K562 (cell line): ENCODE results near the gene CALB2. TPM values are rescaled to one million over a fixed set of nuclear protein-coding genes. Genes with fewer than 3 reads are reported as not detected.
A peak's percentile ranks its signal among the peaks of the same experiment; 100 is the strongest.

Experiments used
- CBX3 ChIP-seq, 2 experiments: IDR thresholded peaks; 1 replicate in 1 of 2; 2 replicates in 1 of 2; pipeline ENCODE4 v1.6.1; 2012; ENCODE audit warnings: inconsistent platforms in 2 of 2, low read length in 2 of 2, borderline replicate concordance in 1 of 2, control low read depth in 1 of 2
- EP400 ChIP-seq: fragments of 450-650 bp; IDR thresholded peaks from 2 replicates; pipeline ENCODE4 v1.6.1; 2017; ENCODE audit warnings: antibody characterized with exemption, mild to moderate bottlenecking, moderate library complexity
- ESRRA ChIP-seq: fragments of 450-650 bp; IDR thresholded peaks from 2 replicates; pipeline ENCODE4 v1.6.1; 2014; ENCODE audit warnings: low read depth, mild to moderate bottlenecking, moderate library complexity, borderline replicate concordance
- FOXK2 ChIP-seq, 2 experiments: fragments of 450-650 bp; IDR thresholded peaks in 1 of 2; conservative IDR thresholded peaks in 1 of 2; 2 replicates each; pipeline ENCODE4 v1.6.1; 2016; ENCODE audit warnings: low read depth in 2 of 2, mild to moderate bottlenecking in 1 of 2
- NRF1 ChIP-seq, 2 experiments: fragments of 450-650 bp; IDR thresholded peaks in 1 of 2; conservative IDR thresholded peaks in 1 of 2; 2 replicates each; pipeline ENCODE4 v1.6.1; 2014; ENCODE audit warnings: mild to moderate bottlenecking in 2 of 2
- PHF8 ChIP-seq: fragments of 200-600 bp; sonication (generic); IDR thresholded peaks from 2 replicates; pipeline ENCODE4 v1.6.1; 2012; ENCODE audit warnings: mixed run types, mild to moderate bottlenecking, inconsistent platforms, low read length, moderate library complexity, borderline replicate concordance
- POLR3A ChIP-seq: IDR thresholded peaks from 2 replicates; pipeline ENCODE4 v1.6.1; 2011; ENCODE audit warnings: borderline replicate concordance, mild to moderate bottlenecking, moderate library complexity; ENCODE audit not compliant: insufficient read length, insufficient read depth; ENCODE audit errors: extremely low read depth
- SMC3 ChIP-seq: conservative IDR thresholded peaks from 2 replicates; pipeline ENCODE4 v1.6.1; 2011; ENCODE audit warnings: low read depth, low read length, improper control_type of control experiment; ENCODE audit not compliant: insufficient read depth
- TOE1 ChIP-seq, 2 experiments: fragments of 450-650 bp in 1 of 2; sonication (generic) in 1 of 2; formaldehyde crosslinking in 1 of 2; IDR thresholded peaks; 2 replicates each; pipeline versions ENCODE4 v1.7.1 to v1.8.0; 2016 to 2022; ENCODE audit warnings: borderline replicate concordance in 2 of 2, mild to moderate bottlenecking in 2 of 2, antibody characterized with exemption in 1 of 2, inconsistent platforms in 1 of 2, low read depth in 1 of 2, missing genetic modification reagents in 1 of 2, moderate library complexity in 1 of 2
- ZBTB33 ChIP-seq: sonication (generic); formaldehyde crosslinking; IDR thresholded peaks from 2 replicates; pipeline ENCODE4 v1.8.1; 2023; ENCODE audit warnings: mild to moderate bottlenecking, missing genetic modification reagents
- ZNF316 ChIP-seq: fragments of 450-650 bp; IDR thresholded peaks from 2 replicates; pipeline ENCODE4 v1.6.1; 2016
- ZNF778 ChIP-seq: fragments of 450-650 bp; formaldehyde crosslinking; IDR thresholded peaks from 2 replicates; pipeline ENCODE4 v1.4.0; 2020; ENCODE audit warnings: mild to moderate bottlenecking, moderate library complexity
- ZSCAN29 ChIP-seq: fragments of 450-650 bp; IDR thresholded peaks from 2 replicates; pipeline ENCODE4 v1.6.1; 2017
- polyA plus RNA-seq, 8 experiments: library from polyadenylated mRNA; depleted of rRNA in 4 of 8; stranded (reverse) in 5 of 8; unstranded in 3 of 8; fragments of >200 nt; fragmentation: Nextera tagmentation in 2 of 8; fragmentation: Illumina TruSeq in 1 of 8; extraction: Ambion mirVana in 2 of 8; extraction: Trizol in 1 of 8; gene quantifications; 2 replicates each; pipeline versions ENCODE4 v1.2.1 to v1.2.3, GENCODE V29; 2011 to 2014; ENCODE audit warnings: inconsistent platforms in 1 of 8, missing spikeins in 1 of 8
- total RNA-seq, 7 experiments: library from RNA; depleted of rRNA in 6 of 7; stranded (reverse); fragments of >200 nt in 6 of 7; fragmentation: Illumina TruSeq in 2 of 7; extraction: Trizol in 2 of 7; gene quantifications; 2 replicates each; pipeline versions ENCODE4 v1.2.1 to v1.2.3, GENCODE V29; 2011 to 2021; ENCODE audit warnings: low replicate concordance in 1 of 7

The CALB2 gene
- total and polyA plus RNA-seq, 9 of the 15 experiments (the other 6 are each of a cell fraction or from before 2014, with no cell fraction given) = not detected

GRCh38 chr16:71426069-71426879 lies 67.8 kb downstream of the CALB2 start (continued):
- TF ChIP-seq ZSCAN29 (0 out of 2 replicates have a peak, but pooled peaks have one; percentile 55), CBX3 (IDR thresholded peaks at IDR 0.05; ENCODE audit: borderline replicate concordance in 1 of 2, low read length in 2 of 2) (peak in 1 of 2 experiments; percentile 44; a peak in 1 of 3 replicates), TOE1 (IDR thresholded peaks at IDR 0.05; ENCODE audit: borderline replicate concordance) (no peak), TOE1 (CRISPR knock-in tag; IDR thresholded peaks at IDR 0.05; ENCODE audit: borderline replicate concordance, low read depth) (no peak), ZNF778 (no peak), FOXK2 (conservative IDR thresholded peaks at IDR 0.05 in 1 of 2, IDR thresholded peaks at IDR 0.05 in 1 of 2; ENCODE audit: low read depth in 2 of 2) (0 out of 4 replicates have a peak, but pooled peaks of 1 of the 2 experiments have one; percentile 15), ESRRA (peak; percentile 65; the same call in 1 of the 2 replicates), ZNF316 (no peak), PHF8 (no peak; the same call in 1 of the 2 replicates), SMC3 (no peak), EP400 (no peak), ZBTB33 (CRISPR knock-in tag) (peak; percentile 44; the same call in 1 of the 2 replicates), POLR3A (peak; percentile 82), NRF1 (conservative IDR thresholded peaks at IDR 0.05 in 1 of 2, IDR thresholded peaks at IDR 0.05 in 1 of 2) (peak in 1 of 2 experiments; percentile 37; a peak in 1 of 4 replicates)
